ENCODE results near the gene AOX1. TPM values are rescaled to one million over a fixed set of nuclear protein-coding genes. Genes with fewer than 3 reads are reported as not detected.

The AOX1 gene
- total and polyA plus RNA-seq, 10 of the 15 experiments (the other 5 are each of a cell fraction or from before 2014, with no cell fraction given): 0.03 to 0.56 (median 0.19) TPM; not detected in 6

- Histone ChIP-seq H3K4me1 (ENCODE audit: control insufficient read depth, insufficient read depth, low read length) (no peaks in the 10 kb centered on the region), H3K27ac (ENCODE audit: control insufficient read depth, insufficient read depth) (no peak overlapping the region), H3K36me3 (ENCODE audit: control insufficient read depth in 2 of 2, insufficient read depth in 2 of 2, low read length in 1 of 2) (no peaks in the 10 kb centered on the region), H4K20me1 (ENCODE audit: control insufficient read depth, insufficient read depth) (no peaks in the 10 kb centered on the region), H3K9ac (ENCODE audit: control insufficient read depth, insufficient read depth, low read length) (no peak overlapping the region), H3K4me2 (ENCODE audit: control insufficient read depth, insufficient read depth) (no peak overlapping the region), H2AFZ (ENCODE audit: control insufficient read depth, low read depth, low read length) (no peak overlapping the region), H3K79me2 (ENCODE audit: control insufficient read depth, insufficient read depth, low read length) (no peaks in the 10 kb centered on the region), H3K9me3 (replicated peaks; ENCODE audit: control insufficient read depth, insufficient read depth, low read length) (no peaks in the 10 kb centered on the region), H3K27me3 (replicated peaks in 1 of 2; ENCODE audit: control insufficient read depth in 2 of 2, insufficient read depth in 2 of 2, low read length in 1 of 2) (no peaks in the 10 kb centered on the region), H3K4me3 (no peak overlapping the region)
- ATAC-seq (no peak), FAIRE-seq (no peak), DNase-seq (ENCODE audit: low read depth, low spot score) (no peak)
- 38% methylated on average over 5 of the region's 5 CpGs for WGBS (ENCODE audit: insufficient coverage, insufficient replicate concordance, low lambda C conversion rate, missing lambda C conversion rate)
- no TSS peak for BruUV-seq (replicated peaks)
- ChIA-PET RAD21 (ENCODE audit: unreplicated experiment) (no interaction called here), CTCF (no interaction called here), SMC1A (ENCODE audit: uncharacterized antibody, unreplicated experiment) (interaction anchor here (0.6 to 1.0 kb wide), 3 partner anchors 9 to 117 kb away, joined by 3 to 4 read pairs (median 3); no protein-coding TSS in a partner anchor), POLR2A (interaction anchor here (0.8 kb wide), 1 partner anchor 115 kb away, joined by 3 read pairs; no protein-coding TSS in a partner anchor)
- no peak for TF ChIP-seq SREBF1 (IDR thresholded peaks at IDR 0.05; ENCODE audit: low read length)
- intact Hi-C loops (cut with micrococcal nuclease; ENCODE audit: unreplicated experiment) (no loop called here), in situ Hi-C loops (cut with MboI) (no loop called here)
Observed at GRCh38 chr2:200604571-200605255, 18.9 kb downstream of the AOX1 start.

GRCh38 chr2:200608341-200609027 lies 22.7 kb downstream of the AOX1 start:
- no peaks in the 10 kb centered on the region for H3K36me3 ChIP-seq (ENCODE audit: control insufficient read depth in 2 of 2, insufficient read depth in 2 of 2, low read length in 1 of 2)
- no peaks in the 10 kb centered on the region for H4K20me1 ChIP-seq (ENCODE audit: control insufficient read depth, insufficient read depth)
- 14% methylated on average over 3 of the region's 3 CpGs for WGBS (ENCODE audit: insufficient coverage, insufficient replicate concordance, low lambda C conversion rate, missing lambda C conversion rate)
- no peaks in the 10 kb centered on the region for H3K9me3 ChIP-seq (replicated peaks; ENCODE audit: control insufficient read depth, insufficient read depth, low read length)
- H2AFZ ChIP-seq (ENCODE audit: control insufficient read depth, low read depth, low read length): no peak overlapping the region
- intact Hi-C loops (cut with micrococcal nuclease; ENCODE audit: unreplicated experiment) (no loop called here), in situ Hi-C loops (cut with MboI) (no loop called here)
- POLR2A ChIA-PET: no interaction called here
- no peaks in the 10 kb centered on the region for H3K79me2 ChIP-seq (ENCODE audit: control insufficient read depth, insufficient read depth, low read length)
- no peak for DNase-seq (ENCODE audit: low read depth, low spot score)
- H3K4me1 ChIP-seq (ENCODE audit: control insufficient read depth, insufficient read depth, low read length): no peaks in the 10 kb centered on the region
- RAD21 ChIA-PET (ENCODE audit: unreplicated experiment): no interaction called here
- SMC1A ChIA-PET (ENCODE audit: uncharacterized antibody, unreplicated experiment): no interaction called here
- ATAC-seq: no peak
- TF ChIP-seq ZNF207 (IDR thresholded peaks at IDR 0.05; ENCODE audit: borderline replicate concordance): no peak
- no peak for TF ChIP-seq RELA (IDR thresholded peaks at IDR 0.05; ENCODE audit: borderline replicate concordance, partially characterized antibody)
- TF ChIP-seq STAT3 (IDR thresholded peaks at IDR 0.05; ENCODE audit: low read depth, low read length): no peak
- no peak for TF ChIP-seq ZNF687 (IDR thresholded peaks at IDR 0.05)
- TF ChIP-seq RFX5 (IDR thresholded peaks at IDR 0.05; ENCODE audit: low read depth, low read length): no peak
- H3K9ac ChIP-seq (ENCODE audit: control insufficient read depth, insufficient read depth, low read length): no peak overlapping the region
- no peak overlapping the region for H3K27ac ChIP-seq (ENCODE audit: control insufficient read depth, insufficient read depth)
- no peak overlapping the region for H3K4me3 ChIP-seq
- H3K27me3 ChIP-seq (replicated peaks in 1 of 2; ENCODE audit: control insufficient read depth in 2 of 2, insufficient read depth in 2 of 2, low read length in 1 of 2): no peaks in the 10 kb centered on the region
- H3K4me2 ChIP-seq (ENCODE audit: control insufficient read depth, insufficient read depth): no peak overlapping the region
- no peak for FAIRE-seq
- no TSS peak for BruUV-seq (replicated peaks)
- CTCF ChIA-PET: interaction anchor here (0.6 kb wide), 1 partner anchor 746 kb away, joined by 3 read pairs; no protein-coding TSS in a partner anchor

Measured in GM12878 (cell line).